Keratinocyte (primary cell): ENCODE data around the gene ADCY7.

Source experiments
- EZH2 ChIP-seq: IDR thresholded peaks from one replicate; pipeline ENCODE4 v1.6.1; 2012; ENCODE audit warnings: inconsistent platforms, mild to moderate bottlenecking, low read length, moderate library complexity
- TF ChIP-seq, protein P1 (sequence below), 3 experiments: IDR thresholded peaks in 1 of 3; conservative IDR thresholded peaks in 1 of 3; optimal IDR thresholded peaks in 1 of 3; 2 replicates in 2 of 3; 3 replicates in 1 of 3; pipeline versions ENCODE3 to v1.5.1; 2011; ENCODE audit warnings: low read length in 3 of 3, mild to moderate bottlenecking in 3 of 3, moderate library complexity in 2 of 3, control low read depth in 1 of 3, inconsistent platforms in 1 of 3; ENCODE audit not compliant: insufficient read depth in 2 of 3; ENCODE audit errors: extremely low read depth in 1 of 3

GRCh38 chr16:50282010-50282538, 15.7 kb downstream of the ADCY7 start:
- TF ChIP-seq, protein P1, sequence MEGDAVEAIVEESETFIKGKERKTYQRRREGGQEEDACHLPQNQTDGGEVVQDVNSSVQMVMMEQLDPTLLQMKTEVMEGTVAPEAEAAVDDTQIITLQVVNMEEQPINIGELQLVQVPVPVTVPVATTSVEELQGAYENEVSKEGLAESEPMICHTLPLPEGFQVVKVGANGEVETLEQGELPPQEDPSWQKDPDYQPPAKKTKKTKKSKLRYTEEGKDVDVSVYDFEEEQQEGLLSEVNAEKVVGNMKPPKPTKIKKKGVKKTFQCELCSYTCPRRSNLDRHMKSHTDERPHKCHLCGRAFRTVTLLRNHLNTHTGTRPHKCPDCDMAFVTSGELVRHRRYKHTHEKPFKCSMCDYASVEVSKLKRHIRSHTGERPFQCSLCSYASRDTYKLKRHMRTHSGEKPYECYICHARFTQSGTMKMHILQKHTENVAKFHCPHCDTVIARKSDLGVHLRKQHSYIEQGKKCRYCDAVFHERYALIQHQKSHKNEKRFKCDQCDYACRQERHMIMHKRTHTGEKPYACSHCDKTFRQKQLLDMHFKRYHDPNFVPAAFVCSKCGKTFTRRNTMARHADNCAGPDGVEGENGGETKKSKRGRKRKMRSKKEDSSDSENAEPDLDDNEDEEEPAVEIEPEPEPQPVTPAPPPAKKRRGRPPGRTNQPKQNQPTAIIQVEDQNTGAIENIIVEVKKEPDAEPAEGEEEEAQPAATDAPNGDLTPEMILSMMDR (optimal IDR thresholded peaks at IDR 0.05 in 1 of 3, IDR thresholded peaks at IDR 0.05 in 1 of 3, conservative IDR thresholded peaks at IDR 0.05 in 1 of 3; ENCODE audit: extremely low read depth in 1 of 3, insufficient read depth in 2 of 3, low read length in 3 of 3): no peak
- no peak for TF ChIP-seq EZH2
